Measurements from ENCODE around the gene ERBB2. TPM values are rescaled to one million over a fixed set of nuclear protein-coding genes. Genes with fewer than 3 reads are reported as not detected.

Gene ERBB2
- total RNA-seq, 2 donors from 2014 or later = 110 to 133 TPM

DNA sequence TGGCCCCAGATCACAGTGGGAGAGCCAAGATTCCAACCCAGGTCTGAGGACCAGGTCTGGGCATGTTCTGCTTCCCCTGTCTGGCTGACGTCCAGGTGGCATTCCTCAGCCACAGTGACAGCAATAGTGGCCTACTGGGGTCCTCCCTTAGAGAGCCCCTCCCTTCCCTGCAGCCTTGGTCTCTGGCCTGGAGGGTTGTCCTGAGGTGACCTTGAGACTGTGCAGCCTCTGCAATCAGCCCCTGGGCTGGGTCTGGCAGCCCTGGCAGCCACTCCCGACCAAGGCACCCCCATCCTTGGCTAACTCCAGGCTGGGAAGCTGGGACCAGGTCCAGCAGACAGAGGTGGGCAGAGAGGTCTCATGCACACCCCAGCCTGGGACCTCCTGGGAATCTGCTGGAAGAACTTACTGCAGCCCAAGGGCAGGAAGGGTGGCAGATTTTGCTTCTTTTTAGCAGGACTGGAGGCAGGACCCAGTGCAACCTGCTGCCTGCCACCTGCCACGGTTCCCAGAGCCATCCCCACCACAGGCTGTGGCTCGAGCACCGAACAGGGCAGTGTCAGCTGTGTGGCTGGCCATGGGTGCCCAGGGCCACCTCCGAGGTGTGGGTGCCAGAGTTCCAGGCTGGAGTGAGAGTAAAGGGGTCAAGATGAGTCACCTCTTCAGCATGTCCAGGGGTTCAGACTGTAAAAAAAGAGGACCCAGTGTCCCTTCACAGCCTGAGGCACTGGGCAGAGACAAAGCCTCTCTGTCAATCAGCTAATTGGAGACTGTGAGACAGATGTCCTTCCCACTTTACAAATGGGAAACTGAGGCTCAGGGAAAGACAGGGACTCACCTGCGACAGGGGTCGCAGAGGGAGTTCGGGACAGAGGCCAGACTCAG, 50.5 kb downstream of the ERBB2 start:
- Mint-ChIP-seq H3K4me1 (peaks cover 9% of the 10 kb centered on the region), H3K36me3 (ENCODE audit: low read depth) (peaks cover 19% of the 10 kb centered on the region), H3K27me3 (ENCODE audit: insufficient read depth) (no peaks in the 10 kb centered on the region)

DNA sequence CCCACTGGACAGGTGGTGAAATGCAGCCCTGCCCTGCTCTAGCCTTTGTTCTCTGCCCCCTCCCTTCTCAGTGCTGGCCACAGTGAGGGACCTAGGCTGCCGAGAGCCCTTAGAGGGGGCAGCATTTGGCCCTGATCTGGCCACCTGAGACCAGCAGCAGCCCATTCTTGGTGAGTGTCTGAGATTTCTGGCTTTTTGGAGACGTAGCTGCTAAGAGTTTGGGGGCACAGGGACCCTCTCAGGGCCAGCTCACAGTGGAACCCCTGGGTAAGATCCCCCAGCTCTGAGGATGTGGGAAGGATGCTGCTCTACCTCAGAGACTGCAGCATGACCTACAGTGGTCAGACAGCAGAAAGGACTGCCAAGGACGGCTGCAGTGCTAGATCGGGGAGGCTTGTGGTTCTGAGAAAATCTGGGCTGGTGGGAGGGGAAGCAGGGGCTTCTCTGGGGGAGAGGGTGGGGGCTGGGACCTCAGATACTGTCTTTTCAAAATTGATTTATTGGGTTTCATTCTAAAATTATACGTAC, 51.2 kb downstream of the ERBB2 start:
- Mint-ChIP-seq H3K4me1 (peaks cover 15% of the 10 kb centered on the region), H3K4me3 (no peak overlapping the region), H3K27me3 (ENCODE audit: insufficient read depth) (no peaks in the 10 kb centered on the region), H3K36me3 (ENCODE audit: low read depth) (peaks cover 17% of the 10 kb centered on the region), H3K9me3 (no peaks in the 10 kb centered on the region), H3K27ac (no peak overlapping the region)
- Histone ChIP-seq H3K36me3 (ENCODE audit: control insufficient read depth, insufficient read depth, low read length) (no peaks in the 10 kb centered on the region), H3K27ac (ENCODE audit: low read depth, low read length) (no peak overlapping the region), H3K9ac (ENCODE audit: extremely low read depth, low read length, poor library complexity, severe bottlenecking) (no peak overlapping the region), H3K27me3 (ENCODE audit: control insufficient read depth, insufficient read depth, low read length, poor library complexity, severe bottlenecking) (no peaks in the 10 kb centered on the region), H3K4me1 (ENCODE audit: control insufficient read depth, insufficient read depth, low read length) (peaks cover 3% of the 10 kb centered on the region), H3K4me3 (ENCODE audit: low read length) (no peak overlapping the region), H3K9me3 (ENCODE audit: control insufficient read depth, low read length) (no peaks in the 10 kb centered on the region)
- no peak for DNase-seq
- WGBS, 2 experiments (ENCODE audit: insufficient coverage in 1 of 2, insufficient read length in 1 of 2) = 82 to 88% methylated on average over 3 to 5 of the region's 5 CpGs
- TF ChIP-seq, protein P1, sequence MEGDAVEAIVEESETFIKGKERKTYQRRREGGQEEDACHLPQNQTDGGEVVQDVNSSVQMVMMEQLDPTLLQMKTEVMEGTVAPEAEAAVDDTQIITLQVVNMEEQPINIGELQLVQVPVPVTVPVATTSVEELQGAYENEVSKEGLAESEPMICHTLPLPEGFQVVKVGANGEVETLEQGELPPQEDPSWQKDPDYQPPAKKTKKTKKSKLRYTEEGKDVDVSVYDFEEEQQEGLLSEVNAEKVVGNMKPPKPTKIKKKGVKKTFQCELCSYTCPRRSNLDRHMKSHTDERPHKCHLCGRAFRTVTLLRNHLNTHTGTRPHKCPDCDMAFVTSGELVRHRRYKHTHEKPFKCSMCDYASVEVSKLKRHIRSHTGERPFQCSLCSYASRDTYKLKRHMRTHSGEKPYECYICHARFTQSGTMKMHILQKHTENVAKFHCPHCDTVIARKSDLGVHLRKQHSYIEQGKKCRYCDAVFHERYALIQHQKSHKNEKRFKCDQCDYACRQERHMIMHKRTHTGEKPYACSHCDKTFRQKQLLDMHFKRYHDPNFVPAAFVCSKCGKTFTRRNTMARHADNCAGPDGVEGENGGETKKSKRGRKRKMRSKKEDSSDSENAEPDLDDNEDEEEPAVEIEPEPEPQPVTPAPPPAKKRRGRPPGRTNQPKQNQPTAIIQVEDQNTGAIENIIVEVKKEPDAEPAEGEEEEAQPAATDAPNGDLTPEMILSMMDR (conservative IDR thresholded peaks at IDR 0.05) = no peak

More for the DNA sequence above, 50.5 kb downstream of the ERBB2 start:
- Histone ChIP-seq H3K9me3 (ENCODE audit: control insufficient read depth, low read length) (no peaks in the 10 kb centered on the region), H3K27me3 (ENCODE audit: control insufficient read depth, insufficient read depth, low read length, poor library complexity, severe bottlenecking) (no peaks in the 10 kb centered on the region), H3K4me3 (ENCODE audit: low read length) (no peak overlapping the region), H3K4me1 (ENCODE audit: control insufficient read depth, insufficient read depth, low read length) (peaks cover 3% of the 10 kb centered on the region), H3K9ac (ENCODE audit: extremely low read depth, low read length, poor library complexity, severe bottlenecking) (no peak overlapping the region), H3K36me3 (ENCODE audit: control insufficient read depth, insufficient read depth, low read length) (peaks cover 2% of the 10 kb centered on the region), H3K27ac (ENCODE audit: low read depth, low read length) (no peak overlapping the region)
- Mint-ChIP-seq H3K27ac (no peak overlapping the region), H3K9me3 (no peaks in the 10 kb centered on the region), H3K4me3 (no peak overlapping the region)
- DNase-seq = peak; percentile 49
- TF ChIP-seq, protein P1 (conservative IDR thresholded peaks at IDR 0.05) = no peak
- WGBS, 2 experiments (ENCODE audit: insufficient coverage in 1 of 2, insufficient read length in 1 of 2) = 84 to 89% methylated on average over 7 to 9 of the region's 9 CpGs

DNA sequence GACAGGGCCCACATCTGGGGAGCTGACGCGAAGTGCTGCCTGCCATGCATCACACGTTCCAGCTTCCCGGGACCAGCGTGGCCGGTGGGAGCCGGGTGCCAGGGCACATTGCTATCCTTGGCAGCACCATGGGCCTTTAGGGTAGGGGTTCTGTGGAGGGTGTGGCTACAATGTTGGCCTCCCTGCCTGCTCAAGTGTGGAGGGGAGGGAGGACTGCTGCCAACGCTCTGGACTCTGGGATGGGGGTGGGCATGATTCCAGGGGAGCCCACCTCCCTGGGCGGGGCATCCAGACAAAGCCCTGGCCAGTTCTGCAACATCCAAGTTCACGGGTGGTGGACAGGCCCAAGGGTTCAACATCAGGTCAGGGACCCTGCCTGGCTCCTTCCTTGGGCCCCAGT, 51.8 kb downstream of the ERBB2 start:
- H3K4me1 Mint-ChIP-seq = peaks cover 19% of the 10 kb centered on the region
- H3K9ac ChIP-seq (ENCODE audit: extremely low read depth, low read length, poor library complexity, severe bottlenecking) = no peak overlapping the region
- no peak for DNase-seq
- H3K36me3 ChIP-seq (ENCODE audit: control insufficient read depth, insufficient read depth, low read length) = no peaks in the 10 kb centered on the region
- H3K27ac ChIP-seq (ENCODE audit: low read depth, low read length) = no peak overlapping the region
- no peak overlapping the region for H3K4me3 ChIP-seq (ENCODE audit: low read length)
- no peaks in the 10 kb centered on the region for H3K9me3 ChIP-seq (ENCODE audit: control insufficient read depth, low read length)
- TF ChIP-seq, protein P1 (conservative IDR thresholded peaks at IDR 0.05) = no peak
- H3K27ac Mint-ChIP-seq = no peak overlapping the region
- H3K9me3 Mint-ChIP-seq = no peaks in the 10 kb centered on the region
- H3K36me3 Mint-ChIP-seq (ENCODE audit: low read depth) = peaks cover 12% of the 10 kb centered on the region
- 90 to 94% methylated on average over 8 to 10 of the region's 10 CpGs for WGBS, 2 experiments (ENCODE audit: insufficient coverage in 1 of 2, insufficient read length in 1 of 2)
- no peaks in the 10 kb centered on the region for H3K27me3 ChIP-seq (ENCODE audit: control insufficient read depth, insufficient read depth, low read length, poor library complexity, severe bottlenecking)
- no peaks in the 10 kb centered on the region for H3K27me3 Mint-ChIP-seq (ENCODE audit: insufficient read depth)
- no peak overlapping the region for H3K4me3 Mint-ChIP-seq
- peaks cover 3% of the 10 kb centered on the region for H3K4me1 ChIP-seq (ENCODE audit: control insufficient read depth, insufficient read depth, low read length)
